T-helper 22 cell (primary cell): ENCODE measurements around the gene HNRNPCL2.
"Not testable (repeated sequence)": the region's sequence is repeated elsewhere in the genome, so short reads cannot be mapped to it uniquely, and the experiment has no call there.

Experiments
- DNase-seq: peaks from one replicate; pipeline ENCODE4 v3.0.0-alpha.2; 2020; ENCODE audit warnings: low read depth

The HNRNPCL2 gene

DNA sequence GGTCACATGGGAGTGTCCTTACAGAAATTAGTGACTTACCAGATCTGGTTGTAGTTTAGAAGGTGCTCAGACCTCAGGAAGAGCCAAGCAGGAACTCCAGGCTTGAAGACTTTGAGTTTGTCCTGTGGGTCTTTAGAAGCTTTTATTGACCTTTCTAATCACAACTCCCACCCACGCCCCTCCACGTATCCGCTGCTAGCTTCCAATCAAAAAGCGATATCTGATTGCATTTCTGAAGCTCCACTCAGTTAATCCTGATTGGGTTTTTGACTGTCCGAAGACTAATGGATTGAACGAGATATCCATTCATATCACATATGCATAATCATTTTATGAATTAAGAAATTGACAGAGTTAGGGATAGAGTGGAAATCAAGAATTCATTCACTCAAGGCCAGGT lies at the start of gene HNRNPCL2:
TSS of gene HNRNPCL2 (minus strand) at position 101 of the 400 bp plus-strand sequence. CDS start 454 bp downstream, outside the sequence.
- DNase-seq: not testable (repeated sequence)

DNA sequence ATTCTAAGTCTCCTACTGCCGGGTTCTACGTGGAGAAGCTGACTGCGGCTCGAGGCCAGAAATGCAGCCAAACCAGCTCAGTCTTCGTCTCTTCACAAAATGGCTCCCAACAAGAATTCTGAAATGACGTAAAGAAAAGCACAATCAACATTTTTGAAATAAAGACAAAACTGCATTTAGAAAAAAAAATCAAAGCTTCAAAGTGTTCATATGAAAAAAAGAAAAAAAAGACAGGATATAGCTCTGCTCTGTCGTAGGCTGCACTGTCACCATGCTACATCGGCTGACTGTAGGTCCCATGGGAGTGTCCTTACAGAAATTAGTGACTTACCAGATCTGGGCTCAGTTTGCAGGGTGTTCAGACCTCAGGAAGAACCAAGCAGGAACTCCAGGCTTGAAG lies 48.9 kb upstream of the HNRNPCL2 start, which contains the start of gene HNRNPCL4:
TSS of gene HNRNPCL4 (minus strand) at position 101 of the 400 bp plus-strand sequence. CDS start 164 bp downstream, outside the sequence.
- DNase-seq: not testable (repeated sequence)

DNA sequence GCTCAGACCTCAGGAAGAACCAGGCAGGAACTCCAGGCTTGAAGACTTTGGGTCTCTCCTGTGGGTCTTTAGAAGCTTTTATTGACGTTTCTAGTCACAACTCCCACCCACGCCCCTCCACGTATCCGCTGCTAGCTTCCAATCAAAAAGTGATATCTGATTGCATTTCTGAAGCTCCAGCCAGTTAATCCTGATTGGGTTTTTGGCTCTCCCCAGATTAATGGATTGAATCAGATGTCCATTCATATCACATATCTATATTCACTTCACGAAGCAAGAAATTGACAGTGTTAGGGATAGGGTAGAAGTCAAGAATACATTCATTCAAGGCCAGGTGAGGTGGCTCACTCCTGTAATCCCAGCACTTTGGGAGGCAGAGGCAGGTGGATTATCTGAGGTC lies 39.3 kb upstream of the HNRNPCL2 start, which contains the start of gene PRAMEF26:
TSS of gene PRAMEF26 (minus strand) at position 101 of the 400 bp plus-strand sequence. CDS start 2,914 bp downstream, outside the sequence.
- not testable (repeated sequence) for DNase-seq

DNA sequence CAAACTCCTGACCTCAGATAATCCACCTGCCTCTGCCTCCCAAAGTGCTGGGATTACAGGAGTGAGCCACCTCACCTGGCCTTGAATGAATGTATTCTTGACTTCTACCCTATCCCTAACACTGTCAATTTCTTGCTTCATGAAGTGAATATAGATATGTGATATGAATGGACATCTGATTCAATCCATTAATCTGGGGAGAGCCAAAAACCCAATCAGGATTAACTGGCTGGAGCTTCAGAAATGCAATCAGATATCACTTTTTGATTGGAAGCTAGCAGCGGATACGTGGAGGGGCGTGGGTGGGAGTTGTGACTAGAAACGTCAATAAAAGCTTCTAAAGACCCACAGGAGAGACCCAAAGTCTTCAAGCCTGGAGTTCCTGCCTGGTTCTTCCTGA lies 46.2 kb downstream of the HNRNPCL2 start, which contains the start of gene PRAMEF25:
TSS of gene PRAMEF25 (plus strand) at position 301 of the 400 bp plus-strand sequence. CDS start 2,920 bp downstream, outside the sequence.
- DNase-seq: not testable (repeated sequence)
